Ishikawa (cell line): ENCODE data around the gene PDZK1IP1.

Source experiments
- CREB1 ChIP-seq: IDR thresholded peaks from 2 replicates; pipeline ENCODE4 v1.6.1; 2012; ENCODE audit warnings: low read depth
- EGR1 ChIP-seq: IDR thresholded peaks from 2 replicates; pipeline ENCODE4 v1.6.1; 2012
- FOXM1 ChIP-seq: IDR thresholded peaks from 2 replicates; pipeline ENCODE4 v1.6.1; 2012; ENCODE audit warnings: low read depth, borderline replicate concordance
- NFIC ChIP-seq: IDR thresholded peaks from 2 replicates; pipeline ENCODE4 v1.6.1; 2012
- TAF1 ChIP-seq: IDR thresholded peaks from 2 replicates; pipeline ENCODE4 v1.6.1; 2012; ENCODE audit warnings: low read depth, mild to moderate bottlenecking
- TEAD4 ChIP-seq: IDR thresholded peaks from 2 replicates; pipeline ENCODE4 v1.6.1; 2012
- YY1 ChIP-seq: IDR thresholded peaks from 2 replicates; pipeline ENCODE4 v1.6.1; 2012; ENCODE audit warnings: low read depth
- TF ChIP-seq, protein P1 (sequence below): IDR thresholded peaks from 2 replicates; pipeline ENCODE4 v1.6.1; 2012
- TF ChIP-seq, protein P2 (sequence below): IDR thresholded peaks from 2 replicates; pipeline ENCODE4 v1.6.1; 2012; ENCODE audit warnings: low read depth, mild to moderate bottlenecking
- TF ChIP-seq, protein P3 (sequence below): IDR thresholded peaks from 2 replicates; pipeline ENCODE4 v1.6.1; 2012

DNA sequence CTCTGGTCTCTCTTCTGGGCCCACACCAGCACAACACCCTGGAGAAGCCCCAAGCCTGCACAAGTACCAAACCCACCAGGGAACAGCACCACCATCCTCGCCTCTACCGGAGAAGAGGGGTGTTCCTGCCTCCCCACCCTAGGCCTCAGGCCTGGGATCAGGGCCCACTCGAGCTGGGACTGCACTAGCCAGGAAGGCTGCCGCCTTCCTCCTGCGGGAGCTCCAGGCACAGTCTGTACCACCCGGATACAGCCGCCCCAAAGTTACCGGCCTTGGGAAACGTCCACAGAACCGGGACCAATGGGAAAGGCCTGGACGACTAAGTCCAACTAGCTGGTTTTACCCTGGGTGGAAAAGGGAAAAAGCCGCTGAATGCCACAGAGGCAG is 38.8 kb upstream of the PDZK1IP1 start:
- TF ChIP-seq, protein P1, sequence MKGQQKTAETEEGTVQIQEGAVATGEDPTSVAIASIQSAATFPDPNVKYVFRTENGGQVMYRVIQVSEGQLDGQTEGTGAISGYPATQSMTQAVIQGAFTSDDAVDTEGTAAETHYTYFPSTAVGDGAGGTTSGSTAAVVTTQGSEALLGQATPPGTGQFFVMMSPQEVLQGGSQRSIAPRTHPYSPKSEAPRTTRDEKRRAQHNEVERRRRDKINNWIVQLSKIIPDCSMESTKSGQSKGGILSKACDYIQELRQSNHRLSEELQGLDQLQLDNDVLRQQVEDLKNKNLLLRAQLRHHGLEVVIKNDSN = no peak
- TF ChIP-seq TAF1 (no peak), NFIC (no peak), TEAD4 (no peak), EGR1 (no peak), FOXM1 (no peak), CREB1 (no peak), YY1 (no peak)
- TF ChIP-seq, protein P2, sequence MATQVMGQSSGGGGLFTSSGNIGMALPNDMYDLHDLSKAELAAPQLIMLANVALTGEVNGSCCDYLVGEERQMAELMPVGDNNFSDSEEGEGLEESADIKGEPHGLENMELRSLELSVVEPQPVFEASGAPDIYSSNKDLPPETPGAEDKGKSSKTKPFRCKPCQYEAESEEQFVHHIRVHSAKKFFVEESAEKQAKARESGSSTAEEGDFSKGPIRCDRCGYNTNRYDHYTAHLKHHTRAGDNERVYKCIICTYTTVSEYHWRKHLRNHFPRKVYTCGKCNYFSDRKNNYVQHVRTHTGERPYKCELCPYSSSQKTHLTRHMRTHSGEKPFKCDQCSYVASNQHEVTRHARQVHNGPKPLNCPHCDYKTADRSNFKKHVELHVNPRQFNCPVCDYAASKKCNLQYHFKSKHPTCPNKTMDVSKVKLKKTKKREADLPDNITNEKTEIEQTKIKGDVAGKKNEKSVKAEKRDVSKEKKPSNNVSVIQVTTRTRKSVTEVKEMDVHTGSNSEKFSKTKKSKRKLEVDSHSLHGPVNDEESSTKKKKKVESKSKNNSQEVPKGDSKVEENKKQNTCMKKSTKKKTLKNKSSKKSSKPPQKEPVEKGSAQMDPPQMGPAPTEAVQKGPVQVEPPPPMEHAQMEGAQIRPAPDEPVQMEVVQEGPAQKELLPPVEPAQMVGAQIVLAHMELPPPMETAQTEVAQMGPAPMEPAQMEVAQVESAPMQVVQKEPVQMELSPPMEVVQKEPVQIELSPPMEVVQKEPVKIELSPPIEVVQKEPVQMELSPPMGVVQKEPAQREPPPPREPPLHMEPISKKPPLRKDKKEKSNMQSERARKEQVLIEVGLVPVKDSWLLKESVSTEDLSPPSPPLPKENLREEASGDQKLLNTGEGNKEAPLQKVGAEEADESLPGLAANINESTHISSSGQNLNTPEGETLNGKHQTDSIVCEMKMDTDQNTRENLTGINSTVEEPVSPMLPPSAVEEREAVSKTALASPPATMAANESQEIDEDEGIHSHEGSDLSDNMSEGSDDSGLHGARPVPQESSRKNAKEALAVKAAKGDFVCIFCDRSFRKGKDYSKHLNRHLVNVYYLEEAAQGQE = no peak
- TF ChIP-seq, protein P3, sequence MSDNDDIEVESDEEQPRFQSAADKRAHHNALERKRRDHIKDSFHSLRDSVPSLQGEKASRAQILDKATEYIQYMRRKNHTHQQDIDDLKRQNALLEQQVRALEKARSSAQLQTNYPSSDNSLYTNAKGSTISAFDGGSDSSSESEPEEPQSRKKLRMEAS = no peak
